GM19238 (cell line): ENCODE data around the gene MAMDC4.
"Not testable (repeated sequence)": the region's sequence is repeated elsewhere in the genome, so short reads cannot be mapped to it uniquely, and the experiment has no call there.

Source experiments
- DNase-seq: peaks from one replicate; pipeline ENCODE4 v3.0.0; 2011; ENCODE audit warnings: low spot score; ENCODE audit not compliant: insufficient read length

MAMDC4 gene

DNA sequence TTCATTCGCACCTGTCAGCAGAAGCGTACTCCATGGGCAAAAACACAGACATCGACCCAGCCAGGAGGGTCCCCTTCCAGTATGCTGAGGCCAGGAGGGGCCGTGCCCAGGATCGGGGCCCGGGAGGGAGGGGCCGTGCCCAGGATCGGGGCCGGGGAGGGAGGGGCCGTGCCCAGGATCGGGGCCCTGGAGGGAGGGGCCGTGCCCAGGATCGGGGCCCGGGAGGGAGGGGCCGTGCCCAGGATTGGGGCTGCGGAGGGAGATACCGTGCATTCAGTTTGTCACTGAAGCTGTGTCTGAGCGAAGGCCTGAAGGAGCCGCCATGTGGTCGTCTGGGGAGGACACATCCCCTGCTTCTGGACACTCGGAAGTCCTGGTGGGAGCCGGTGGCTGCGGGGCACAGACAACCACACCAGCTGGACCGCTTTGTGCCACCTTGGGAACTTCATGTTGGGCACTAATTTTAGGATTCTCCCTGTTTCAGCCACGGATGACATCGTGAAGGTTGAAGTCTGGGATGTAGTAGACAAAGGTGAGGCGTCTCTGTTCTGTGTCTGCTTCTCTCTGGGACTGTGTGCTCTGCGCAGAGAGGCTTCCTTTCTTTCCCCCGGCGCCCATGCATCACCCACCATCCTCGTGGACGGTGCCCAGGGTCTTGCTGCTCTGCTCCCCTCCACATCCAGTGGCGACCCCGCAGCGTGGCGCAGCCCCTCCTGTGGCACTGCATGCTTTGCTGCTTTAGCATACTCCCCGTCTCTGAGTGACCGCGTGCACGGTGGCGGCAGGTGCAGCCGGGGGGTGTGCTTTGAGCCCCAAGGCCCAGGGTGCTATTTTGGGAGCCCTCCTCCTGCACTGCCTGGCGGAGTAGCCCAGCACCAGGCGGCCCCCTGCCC lies 26.6 kb upstream of the MAMDC4 start:
- DNase-seq = no peak

DNA sequence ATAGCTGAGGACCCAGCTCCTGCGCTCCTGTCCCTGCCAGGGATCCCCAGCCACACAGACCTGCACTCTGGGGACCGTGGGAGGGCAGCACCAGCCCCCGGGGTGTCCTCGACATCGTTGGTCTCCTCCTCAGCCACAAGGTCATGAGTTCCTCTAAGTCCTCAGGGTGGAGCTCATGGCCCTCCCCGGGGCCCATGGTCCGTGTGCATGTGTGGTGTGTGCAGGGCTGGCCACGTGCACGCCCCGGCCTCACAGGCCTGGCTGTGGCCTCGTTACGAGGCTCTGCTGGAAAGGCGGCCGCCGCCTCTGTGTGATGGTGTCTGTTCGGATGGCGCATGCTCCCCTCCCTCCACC lies 26.0 kb upstream of the MAMDC4 start:
- no peak for DNase-seq

DNA sequence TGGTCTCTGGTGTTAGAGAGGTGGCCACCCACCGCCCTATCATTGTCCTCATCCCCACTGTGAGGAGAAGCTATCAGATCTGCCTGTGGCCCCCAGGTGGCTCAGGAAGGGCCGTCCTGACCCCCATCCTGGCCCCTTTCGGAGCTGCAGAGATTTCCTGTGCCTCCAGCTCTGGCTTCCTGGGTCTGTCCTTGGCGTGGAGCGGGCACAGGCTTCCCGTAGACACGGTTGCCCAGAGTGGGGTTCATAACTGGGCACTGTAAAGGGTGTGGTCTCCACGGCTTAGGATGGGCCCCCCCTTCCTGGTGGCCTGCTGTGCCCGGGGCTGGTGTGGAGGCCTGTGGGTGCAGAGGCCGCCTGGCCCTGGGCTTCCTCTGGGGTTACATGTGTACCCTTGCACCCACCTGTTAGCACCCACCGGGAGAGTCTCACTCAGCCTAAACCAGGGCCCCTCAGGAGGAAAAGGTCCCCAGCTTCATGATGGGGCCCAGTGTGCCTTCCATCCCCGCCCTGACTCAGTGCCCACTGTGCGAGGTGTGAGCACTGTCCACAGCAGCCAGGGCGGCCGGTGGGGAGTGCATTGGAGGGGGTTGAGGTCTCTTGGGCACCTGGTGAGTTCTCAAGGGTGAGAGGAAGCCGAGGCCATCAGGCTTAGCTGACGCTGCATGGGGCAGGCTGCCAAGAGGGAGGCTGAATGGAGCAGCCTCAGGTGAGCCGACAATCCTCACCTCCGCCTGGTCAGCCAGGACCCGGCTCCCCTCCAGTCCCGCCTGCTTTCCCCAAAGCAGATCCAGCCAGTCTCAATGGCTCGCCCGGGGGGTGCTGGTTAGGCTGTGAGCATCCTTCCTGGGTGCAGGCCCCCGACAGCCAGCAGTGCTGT lies 25.2 kb upstream of the MAMDC4 start:
- DNase-seq = no peak

DNA sequence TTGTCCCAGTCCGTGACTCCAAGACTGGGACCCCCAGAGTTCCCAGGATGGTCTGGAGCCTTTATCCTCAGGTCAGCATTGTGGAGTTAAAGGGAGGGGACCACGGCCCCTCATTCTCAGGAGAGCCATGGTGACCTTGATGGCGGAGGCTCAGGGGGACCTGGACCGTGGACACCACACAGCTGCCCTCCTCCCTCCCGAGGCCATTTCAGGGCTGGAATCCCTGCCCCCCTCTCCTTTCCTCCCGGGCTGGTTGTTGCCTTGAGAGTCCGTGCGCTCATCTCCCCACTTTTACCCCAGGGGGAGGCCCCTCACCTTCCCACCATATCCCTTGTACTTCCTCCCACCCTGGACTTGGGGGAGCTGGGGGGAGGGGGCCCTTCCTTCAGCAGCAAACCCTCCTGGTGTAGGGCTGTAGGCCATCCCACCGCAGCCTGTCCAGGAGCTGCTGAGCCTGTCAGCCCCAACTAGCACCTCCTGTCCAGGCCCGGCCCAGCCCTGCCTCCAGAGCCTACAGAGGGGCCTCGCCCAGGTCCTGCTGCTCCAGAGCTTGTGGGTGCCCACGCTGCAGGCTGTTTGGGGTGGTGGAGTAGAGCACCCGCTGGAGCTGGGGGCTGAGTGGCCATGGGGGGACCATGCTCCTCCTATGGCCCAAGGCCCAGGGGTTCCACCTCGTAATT lies 24.2 kb upstream of the MAMDC4 start:
- no peak for DNase-seq

DNA sequence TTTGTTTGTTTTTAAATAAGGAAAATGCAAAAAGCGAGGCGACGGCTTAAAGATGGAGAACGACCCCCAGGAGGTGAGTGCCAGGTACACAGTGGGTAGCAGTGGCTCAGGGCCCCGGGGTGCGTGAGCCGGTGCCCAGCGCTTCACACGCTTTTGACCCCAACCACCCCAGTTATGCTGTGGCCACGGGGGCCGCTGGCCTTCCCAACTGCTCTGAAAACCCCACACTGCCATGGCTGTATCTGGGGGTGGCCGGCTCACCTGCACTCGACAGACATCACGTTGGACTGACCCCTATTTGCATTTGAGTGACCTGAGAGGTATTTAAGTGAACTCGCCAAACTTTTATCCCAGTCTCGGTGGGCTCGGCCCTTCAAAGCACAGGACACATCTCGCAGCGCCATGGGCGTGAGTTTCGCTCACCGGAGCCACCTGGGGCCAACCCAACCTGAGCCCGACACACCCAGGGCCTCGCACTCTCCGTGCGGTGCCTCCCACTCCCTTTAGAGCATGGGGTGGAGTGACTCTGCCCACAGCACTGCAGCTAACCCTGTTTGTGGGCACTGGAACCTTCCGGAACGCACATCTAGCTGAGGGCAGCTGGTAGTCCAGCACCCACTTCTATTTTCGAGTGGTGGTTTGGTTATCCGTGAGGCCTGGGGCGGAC lies 23.5 kb upstream of the MAMDC4 start:
- no peak for DNase-seq

DNA sequence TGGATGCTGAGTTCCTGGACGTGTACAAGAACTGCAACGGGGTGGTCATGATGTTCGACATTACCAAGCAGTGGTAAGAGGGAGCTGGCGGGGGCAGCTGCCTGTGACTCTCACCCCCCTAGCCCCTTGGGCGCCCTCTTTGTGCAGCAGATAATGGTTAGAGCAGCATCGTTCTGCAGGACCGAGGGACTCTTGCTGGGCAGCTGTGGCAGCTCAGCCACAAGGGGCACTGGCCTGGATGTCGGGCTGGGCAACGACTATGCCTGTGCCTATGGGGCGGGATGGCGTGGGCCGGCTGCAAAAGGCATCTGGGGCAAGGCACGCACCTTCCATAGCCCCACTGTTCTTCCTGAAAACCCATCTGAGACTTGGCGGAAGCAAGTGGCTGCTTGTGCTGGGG lies 22.7 kb upstream of the MAMDC4 start:
- no peak for DNase-seq

DNA sequence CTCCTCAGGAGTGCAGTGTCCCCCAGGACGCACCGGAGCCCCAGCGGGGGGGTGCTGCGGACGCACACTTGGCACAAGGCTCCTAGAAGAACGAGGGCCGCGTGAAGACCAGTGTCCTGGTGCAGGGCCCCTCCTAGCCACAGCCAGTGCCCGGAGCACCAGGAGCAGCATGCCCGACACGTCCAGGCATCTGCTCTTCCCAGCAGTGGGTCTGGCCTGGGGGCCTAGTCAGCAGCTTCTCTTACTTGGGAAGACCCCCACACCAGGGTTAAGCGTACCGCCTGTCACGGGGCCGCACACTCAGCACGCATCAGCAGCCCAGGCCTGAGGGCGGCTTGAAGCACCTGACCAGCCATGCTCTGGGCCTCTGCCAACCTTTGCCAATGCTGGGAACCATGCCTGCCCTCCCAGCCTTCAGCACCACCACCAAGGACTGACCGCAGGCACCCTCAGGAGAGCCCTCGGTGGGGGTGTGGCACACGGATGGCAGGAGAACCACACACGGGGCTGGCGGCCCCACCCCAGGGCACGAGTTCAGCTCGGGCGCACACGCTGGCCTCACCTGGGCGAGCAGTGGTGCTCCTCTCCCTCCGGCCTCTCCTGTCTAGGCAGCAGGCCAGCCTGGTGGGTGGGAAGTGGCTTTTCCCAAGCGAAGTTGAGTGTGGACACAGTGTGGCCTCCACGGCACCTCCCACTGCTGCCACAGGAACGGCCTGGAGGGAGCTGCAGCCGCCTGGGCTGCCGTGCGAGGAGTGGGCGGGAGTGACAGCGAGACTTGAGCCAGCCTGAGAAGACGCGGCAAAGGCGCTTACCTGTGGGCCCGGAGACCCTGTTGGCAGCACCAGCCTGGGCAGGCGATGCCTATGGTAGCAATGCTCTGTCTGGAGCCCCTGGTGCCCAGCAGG lies 21.9 kb upstream of the MAMDC4 start:
- DNase-seq = no peak

DNA sequence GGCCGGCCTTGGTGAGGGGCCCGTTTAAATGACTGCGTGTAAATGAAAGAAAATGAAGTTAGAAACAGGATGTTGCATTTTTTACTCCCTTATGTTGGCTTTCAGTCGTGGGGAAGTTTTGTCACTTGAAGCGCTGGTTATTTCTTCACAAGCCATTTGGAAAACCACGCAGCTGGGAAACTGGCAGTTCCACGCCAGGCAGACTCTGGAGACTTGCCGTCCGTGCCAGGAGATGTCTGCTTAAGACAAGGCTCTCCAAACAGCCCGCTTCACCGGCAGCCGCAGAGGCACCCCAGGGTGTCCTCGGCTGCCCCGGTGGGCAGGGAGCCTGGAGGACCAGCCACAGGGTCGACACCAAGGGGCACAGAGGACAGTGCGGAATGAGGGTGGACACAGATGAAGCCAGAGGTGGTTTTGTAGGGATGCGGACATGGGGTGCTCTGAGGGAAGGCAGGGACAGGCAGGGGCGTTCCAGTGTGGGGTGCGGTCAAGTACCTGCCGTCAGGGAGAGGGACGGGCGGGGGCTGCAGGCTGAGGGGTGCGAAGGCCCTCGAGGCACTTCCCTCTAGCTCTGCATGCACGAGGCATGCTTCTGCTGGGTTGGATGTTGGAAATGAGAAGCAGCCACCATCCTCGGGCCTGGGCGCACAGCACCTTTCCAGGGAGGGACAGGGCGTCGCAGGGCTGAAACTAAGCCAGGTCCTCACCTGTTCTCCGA lies 21.0 kb upstream of the MAMDC4 start:
- no peak for DNase-seq

DNA sequence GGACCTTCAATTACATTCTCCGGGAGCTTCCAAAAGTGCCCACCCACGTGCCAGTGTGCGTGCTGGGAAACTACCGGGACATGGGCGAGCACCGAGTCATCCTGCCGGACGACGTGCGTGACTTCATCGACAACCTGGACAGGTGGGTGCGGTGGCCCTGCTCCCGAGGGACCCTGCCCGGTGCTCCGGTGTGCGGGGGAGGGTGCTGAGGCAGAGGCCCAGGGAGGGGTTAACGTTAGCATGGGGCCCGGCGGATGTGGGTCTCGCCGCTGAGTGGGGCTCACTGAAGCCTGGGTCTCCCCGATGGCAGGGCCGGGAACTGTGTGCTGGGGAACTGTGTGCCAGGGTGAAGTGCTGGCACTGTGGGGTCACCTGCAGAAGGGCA lies 20.4 kb upstream of the MAMDC4 start:
- DNase-seq = no peak

DNA sequence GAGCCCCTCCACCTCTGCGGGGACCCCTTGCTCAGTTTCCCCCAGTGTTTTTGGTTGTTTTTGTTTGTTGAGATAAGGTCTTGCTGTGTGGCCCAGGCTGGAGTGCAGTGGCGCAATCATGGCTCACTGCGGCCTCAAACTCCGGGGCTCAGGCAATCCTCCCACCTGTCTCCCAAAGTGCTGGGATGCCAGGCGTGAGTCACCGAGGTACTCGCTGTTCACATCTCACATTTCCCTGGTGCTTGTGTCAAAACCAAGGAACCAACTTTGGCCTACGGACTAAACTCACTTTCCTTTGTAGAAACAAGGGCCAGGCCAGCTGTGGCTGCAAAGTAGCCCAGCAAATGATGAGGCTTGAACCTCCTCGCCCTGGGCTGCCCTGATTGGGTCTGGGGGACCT lies 19.6 kb upstream of the MAMDC4 start:
- no peak for DNase-seq

DNA sequence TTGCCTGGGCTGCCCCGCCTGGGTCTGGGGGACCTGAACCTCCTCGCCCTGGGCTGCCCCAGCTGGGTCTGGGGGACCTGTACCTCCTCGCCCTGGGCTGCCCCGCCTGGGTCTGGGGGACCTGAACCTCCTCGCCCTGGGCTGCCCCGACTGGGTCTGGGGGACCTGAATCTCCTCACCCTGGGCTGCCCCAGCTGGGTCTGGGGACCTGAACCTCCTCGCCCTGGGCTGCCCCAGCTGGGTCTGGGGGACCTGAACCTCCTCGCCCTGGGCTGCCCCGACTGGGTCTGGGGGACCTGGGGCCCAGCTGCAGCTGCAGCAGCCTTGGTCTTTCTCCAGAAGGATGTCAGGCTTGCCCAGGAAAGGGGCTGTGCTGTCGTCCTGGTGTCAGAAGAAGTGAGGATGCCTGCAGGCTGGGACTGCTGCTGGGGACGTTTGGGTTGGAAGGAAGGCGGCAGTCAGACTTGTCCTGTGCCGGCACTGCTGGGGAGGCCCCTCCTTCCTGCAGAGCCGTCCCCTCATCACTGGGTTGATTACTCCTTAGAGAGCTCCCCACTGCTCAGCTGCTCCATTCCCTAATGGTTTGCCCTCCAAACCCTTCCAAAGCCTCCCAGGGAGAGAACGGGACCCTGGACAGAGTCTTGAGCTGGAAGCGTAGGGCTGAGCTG lies 18.6 kb upstream of the MAMDC4 start:
- not testable (repeated sequence) for DNase-seq

DNA sequence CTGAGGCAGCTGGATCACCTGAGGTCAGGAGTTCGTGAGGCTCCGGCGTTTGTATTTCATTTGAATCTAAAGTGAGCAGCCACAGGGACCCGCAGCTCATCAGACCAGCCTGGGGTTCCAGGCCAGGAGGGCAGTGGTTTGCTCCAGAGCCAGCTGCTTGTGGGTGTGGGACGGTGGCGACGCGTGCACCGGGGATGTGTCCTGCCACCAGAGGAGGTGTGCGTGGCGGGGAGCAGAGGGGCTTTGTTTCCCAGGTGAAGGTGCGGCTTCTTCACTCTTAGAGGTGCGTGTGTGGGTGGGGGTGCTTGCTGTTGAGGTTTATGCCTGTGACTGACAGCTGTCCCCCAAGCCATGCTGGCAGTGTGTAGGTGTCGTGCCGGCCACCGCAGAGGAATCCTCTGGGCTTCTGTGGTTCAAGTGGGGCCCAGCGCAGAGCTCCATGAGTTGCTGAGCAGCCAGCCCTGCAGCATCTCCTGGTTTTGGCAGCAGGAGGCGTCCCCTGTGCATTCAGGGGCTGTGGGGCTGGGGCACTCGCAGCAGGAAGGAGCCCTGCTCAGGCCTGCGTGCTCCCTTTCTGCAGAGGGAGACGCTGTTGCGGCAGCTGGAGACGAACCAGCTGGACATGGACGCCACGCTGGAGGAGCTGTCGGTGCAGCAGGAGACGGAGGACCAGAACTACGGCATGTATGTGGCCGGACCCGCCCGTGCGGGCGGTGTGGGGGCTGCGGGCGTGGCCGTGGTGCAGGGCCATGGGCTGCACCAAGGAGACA lies 16.8 kb upstream of the MAMDC4 start:
- no peak for DNase-seq

DNA sequence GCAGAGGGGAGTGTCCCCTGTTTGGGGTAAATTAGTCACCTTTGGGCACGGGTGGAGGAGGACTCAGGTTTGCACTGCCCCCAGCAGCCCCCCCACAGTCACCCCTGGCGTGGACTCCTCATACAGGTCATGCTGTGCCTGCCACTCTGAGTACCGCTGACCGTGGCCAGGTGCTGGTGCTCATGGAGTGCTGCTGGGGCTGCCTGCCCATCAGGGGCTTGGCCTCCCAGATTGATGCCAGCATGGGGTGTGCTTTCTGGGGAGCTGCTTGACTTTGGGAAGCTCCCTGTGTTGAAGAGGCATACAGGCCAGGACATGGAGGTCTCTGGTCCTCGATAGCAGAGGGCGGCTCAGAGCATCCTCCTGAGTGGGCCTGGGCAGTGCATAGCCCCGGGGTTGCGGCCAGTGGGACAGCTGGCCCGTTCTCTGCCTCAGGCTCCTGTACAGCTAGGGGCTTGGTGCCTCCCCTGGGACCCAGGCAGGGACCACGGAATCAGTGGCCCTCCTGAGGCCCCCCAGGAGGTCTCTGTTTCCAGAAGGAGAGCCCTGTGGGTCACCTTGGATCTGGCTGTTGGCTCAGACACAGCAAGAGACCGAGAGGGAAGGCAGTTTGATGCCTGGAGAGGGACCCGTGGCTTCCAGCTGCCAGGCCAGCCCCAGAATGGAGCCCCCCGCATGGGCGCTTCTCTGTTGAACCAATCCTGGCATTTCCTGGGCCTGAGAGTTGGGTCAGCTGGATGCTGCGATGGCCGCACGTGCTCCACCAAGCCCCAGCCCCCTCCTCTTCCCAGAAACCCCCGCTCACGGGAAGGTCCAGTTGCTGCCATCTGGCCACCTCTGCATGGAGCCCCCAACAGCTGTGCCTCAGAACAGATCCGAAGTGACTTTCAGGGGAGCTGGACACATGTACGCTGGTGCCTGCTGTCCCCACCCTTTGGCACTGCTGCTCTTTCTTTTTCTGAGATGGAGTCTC lies 15.9 kb upstream of the MAMDC4 start:
- no peak for DNase-seq

DNA sequence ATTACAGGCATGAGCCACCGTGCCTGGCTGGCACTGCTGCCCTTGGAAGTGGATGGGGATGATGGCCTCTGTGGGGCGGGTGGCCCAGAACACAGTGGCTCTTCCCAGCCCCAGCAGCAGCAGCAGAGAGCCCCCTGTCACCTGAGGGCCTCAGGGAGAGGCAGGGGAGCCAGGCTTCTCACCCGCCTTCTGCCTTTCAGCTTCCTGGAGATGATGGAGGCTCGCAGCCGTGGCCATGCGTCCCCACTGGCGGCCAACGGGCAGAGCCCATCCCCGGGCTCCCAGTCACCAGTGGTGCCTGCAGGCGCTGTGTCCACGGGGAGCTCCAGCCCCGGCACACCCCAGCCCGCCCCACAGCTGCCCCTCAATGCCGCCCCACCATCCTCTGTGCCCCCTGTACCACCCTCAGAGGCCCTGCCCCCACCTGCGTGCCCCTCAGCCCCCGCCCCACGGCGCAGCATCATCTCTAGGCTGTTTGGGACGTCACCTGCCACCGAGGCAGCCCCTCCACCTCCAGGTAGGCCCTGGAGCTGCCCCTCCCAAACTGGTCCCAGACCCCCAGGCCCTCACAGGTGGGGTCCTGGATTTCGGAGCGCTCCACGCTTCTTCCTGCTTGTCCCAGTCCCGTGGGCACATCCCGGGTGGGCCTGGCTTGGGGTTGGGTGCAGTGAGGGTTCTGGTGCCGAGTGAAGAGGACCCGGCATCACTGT lies 14.8 kb upstream of the MAMDC4 start:
- DNase-seq = no peak

DNA sequence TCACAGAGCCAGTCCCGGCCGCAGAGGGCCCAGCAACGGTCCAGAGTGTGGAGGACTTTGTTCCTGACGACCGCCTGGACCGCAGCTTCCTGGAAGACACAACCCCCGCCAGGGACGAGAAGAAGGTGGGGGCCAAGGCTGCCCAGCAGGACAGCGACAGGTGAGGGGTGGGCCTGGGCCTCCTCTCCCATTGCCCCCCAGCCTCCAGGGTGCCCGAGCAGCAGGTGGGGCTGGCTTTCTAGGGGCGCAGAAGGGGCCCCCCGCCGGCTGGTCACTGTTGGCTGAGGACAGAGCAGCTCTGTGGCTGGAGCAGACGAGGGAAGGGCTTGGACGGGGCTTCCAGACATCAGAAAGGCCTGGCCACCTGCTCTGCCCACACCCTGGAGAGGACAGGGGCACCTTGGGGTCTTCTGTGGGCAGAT lies 14.3 kb upstream of the MAMDC4 start:
- not testable (repeated sequence) for DNase-seq
